HT1080 (cell line): ENCODE measurements around the gene LILRA6. TPM values are rescaled to one million over a fixed set of nuclear protein-coding genes. Genes with fewer than 3 reads are reported as not detected.
"Not testable (repeated sequence)": the region's sequence is repeated elsewhere in the genome, so short reads cannot be mapped to it uniquely, and the experiment has no call there.

Experiments
- DNase-seq: peaks from one replicate; pipeline ENCODE4 v3.0.0-alpha.2; 2015; ENCODE audit warnings: low read depth
- total RNA-seq: library from RNA; depleted of rRNA; stranded (reverse); fragments of >200 nt; shearing (Covaris generic); gene quantifications from 2 replicates; pipeline ENCODE4 v1.2.3, GENCODE V29; 2014

The LILRA6 gene
- total RNA-seq, 1 experiment from 2014 or later: not detected

DNA sequence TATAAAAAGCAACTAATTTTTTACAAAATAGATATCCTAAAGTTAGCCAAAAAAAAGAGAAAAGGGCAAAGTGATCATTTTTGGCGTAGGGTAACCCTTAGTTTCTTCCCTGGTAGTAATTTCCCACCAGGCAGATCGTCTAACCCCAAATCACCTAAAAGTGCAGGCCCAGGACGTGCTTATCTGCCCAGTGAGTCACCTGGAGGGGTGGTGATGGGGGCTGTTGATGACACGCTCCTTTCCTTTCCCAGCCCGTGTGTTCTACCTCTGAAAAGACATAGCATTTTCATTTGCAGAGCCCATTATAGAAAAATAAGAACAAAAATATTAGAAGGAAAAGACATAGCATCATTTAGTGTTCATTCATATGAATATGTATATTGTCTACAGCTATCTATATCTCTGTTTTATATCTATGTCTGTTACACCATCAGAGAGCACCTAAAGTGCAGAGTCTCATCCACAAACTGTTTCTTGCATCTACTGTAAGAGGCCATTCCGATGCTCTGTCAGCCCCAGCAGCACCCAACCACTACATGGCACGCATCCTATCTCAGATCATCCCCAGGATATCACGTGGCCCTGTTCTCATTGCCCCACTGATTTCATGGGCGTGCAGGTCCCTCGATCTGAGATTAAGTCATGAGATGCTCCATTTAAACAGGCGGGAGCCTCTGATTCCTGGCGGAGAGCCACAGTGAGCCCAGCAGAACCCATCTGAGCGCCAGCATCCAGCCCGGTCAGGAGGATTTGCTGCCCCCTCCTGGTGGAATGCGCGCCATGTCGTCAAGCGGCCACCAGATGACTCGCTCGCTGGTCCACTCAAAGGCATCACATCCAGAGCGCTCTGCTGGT, 11.3 kb downstream of the LILRA6 start:
- peak; percentile 68 for DNase-seq

GRCh38 chr19:54230031-54230430, 12.6 kb downstream of the LILRA6 start:
- no peak for DNase-seq

DNA sequence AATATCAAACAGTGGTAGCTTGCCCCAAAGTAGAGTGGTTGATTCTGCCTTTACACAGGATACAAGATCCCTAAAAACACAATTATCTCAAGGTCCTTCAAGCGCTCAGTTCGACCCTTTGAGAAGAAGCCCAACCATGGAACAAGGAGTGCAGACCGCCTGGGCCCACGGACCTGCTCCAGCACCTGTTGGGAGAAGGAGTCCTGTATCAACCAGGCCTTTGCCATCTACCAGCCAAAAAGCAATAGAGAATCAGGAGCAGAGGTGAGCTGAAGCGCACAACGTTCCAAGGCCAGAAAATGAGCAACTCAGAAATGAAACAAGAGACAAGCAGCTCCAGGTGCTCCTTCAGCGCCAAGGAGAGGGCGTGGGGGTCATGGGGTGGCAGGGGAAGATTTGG, 13.4 kb downstream of the LILRA6 start:
- no peak for DNase-seq

DNA sequence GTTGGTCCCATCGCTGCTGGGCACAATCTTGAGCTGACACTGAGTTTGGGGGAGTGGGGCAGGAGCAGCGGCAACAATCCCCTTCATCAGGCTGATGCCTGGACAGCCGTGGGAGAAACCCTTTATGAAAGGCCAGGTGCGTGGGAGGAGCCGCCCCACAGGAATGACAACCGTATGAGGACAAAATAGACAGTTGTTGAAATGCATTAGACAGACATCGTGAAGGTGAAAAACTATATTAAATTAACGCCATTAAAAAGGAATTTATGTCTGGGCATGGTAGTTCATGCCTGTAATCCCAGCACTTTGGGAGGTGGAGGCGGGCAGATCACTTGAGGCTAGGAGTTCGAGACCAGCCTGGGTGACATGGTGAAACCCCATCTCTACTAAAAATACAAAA, 18.0 kb downstream of the LILRA6 start:
- not testable (repeated sequence) for DNase-seq

- DNase-seq: not testable (repeated sequence)
Measured at GRCh38 chr19:54223937-54224281, 18.7 kb downstream of the LILRA6 start.

DNA sequence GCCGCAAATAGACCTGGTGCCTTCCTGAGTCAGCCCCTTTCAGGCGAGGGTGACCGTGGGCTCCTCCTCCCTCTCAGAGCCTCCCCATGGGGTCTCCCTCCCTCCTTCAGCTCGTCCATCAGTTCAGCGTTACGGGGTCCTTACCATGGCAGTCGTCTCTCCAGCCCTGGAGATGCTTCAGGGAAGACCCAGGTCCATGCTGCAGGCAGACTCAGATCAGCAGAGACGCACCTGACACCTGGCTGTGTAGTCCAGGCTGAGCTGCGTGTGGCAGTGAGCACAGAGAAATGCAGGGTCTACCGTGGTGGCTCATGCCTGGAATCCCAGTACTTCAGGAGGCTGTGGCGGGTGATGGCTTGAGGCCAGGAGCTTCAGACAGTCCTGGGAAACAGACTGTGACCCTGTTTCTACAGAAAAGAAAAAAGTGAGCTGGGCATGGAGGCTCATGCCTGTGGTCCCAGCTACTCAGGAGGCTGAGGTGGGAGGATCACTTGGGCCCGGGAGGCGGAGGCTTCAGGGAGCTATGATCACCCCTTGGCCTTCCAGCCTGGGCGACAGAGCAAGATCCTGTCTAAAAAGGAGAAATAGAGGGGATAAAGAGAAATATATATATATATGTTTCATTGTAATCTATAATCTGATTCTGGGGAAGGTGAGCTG, 19.2 kb downstream of the LILRA6 start:
- DNase-seq: not testable (repeated sequence)

GRCh38 chr19:54222474-54223276, 19.9 kb downstream of the LILRA6 start, which contains the start of gene LILRB3:
TSS of gene LILRB3 (minus strand) at chr19:54223007. CDS start at chr19:54222976, 31 bp downstream.
- not testable (repeated sequence) for DNase-seq

DNA sequence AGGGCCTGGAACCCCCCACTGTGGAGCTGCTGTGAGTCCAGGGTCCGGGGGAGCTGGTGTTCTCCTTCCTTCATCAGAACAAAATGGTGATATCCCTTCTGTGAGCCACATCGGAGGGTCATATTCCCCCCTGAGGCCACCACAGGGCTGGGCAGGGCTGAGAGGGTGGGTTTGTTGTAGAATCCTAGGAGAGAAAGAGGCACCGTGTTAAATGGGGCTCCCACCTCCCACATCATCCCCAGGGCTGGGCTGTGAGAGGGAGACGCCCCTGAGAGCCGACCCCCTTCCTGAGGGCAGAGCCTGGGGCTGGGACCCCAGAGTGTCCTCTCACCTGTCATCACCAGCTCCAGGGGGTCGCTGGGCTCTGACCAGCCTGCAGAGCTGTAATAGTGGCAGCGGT, 20.6 kb downstream of the LILRA6 start:
- not testable (repeated sequence) for DNase-seq

DNA sequence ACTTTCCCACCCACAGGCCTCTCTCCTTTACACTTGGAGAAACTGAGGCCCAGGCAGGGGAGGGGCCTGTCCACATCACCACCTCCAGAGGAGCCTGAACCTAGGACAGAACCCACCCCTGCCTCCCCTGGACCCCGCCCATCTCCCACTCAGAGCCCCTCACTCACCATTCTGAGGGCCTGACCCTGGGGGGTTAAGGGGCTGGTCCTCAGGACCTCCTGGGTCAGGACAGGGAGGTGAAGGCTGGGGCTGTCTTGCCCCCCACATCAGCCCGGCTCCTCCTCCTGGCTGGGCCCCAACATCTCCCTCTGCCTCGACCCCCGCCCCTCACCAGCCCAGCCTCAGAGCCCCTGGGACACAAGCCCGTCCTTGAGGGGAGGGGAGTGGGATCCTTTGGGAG, 22.9 kb downstream of the LILRA6 start:
- not testable (repeated sequence) for DNase-seq

GRCh38 chr19:54218960-54219661, 23.5 kb downstream of the LILRA6 start:
- no peak for DNase-seq

DNA sequence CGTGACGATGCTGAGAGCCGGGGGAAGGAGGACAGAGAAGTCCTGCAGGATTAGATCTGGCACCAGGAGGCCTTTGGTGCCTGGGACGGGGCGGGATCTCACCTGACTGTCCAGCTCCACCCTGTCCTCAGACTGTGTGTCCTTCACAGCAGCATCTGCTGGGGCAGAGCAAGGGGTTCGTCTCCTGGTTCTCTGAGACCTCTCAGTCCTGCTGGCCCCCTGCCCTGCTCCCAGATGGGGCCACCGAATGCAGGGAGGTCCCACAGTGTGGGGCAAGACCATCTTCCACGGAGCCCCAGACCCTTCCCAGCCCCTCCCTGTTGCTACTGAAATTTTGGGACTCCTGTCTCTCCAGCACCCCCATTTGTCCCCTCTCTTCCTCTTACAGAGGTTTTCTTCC, 24.3 kb downstream of the LILRA6 start:
- DNase-seq: no peak

DNA sequence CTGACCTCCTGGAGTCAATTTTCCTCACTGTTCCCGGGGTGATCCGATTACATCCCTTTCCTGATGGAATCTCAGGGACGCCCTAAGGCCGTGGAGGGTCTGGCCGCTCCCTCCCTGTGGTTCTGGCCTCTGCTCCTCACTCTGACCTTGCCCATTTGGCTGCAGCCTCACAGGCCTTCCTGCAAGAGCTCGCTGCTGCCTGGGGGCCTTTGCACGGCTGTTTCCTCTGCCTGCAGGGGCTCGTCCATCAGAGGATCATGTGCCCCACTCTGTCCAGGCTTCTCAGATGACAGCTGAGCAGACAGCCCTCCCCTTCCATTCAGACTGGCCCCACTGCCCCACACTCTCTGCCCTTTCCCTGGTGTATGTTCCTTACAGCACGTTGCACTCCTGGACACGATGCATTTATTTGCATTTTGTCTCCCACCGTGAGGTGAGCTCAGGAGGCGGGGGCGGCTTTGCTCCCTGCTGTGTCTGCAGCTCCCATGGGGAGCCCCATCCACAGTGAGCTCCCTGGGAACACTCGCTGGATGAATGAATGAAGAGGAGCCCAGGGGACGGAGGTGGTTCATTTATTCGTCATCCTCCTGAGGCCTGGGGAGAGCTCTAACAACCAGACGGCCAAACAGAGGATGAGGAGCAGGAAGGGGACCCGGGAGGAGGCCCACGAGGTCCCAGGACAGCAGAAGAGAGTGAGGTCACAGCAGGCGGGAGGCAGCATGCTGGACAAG, 24.9 kb downstream of the LILRA6 start:
- DNase-seq: not testable (repeated sequence)

GRCh38 chr19:54216869-54217268, 25.7 kb downstream of the LILRA6 start:
- no peak for DNase-seq

GRCh38 chr19:54214734-54215133, 27.9 kb downstream of the LILRA6 start:
- DNase-seq: not testable (repeated sequence)

DNA sequence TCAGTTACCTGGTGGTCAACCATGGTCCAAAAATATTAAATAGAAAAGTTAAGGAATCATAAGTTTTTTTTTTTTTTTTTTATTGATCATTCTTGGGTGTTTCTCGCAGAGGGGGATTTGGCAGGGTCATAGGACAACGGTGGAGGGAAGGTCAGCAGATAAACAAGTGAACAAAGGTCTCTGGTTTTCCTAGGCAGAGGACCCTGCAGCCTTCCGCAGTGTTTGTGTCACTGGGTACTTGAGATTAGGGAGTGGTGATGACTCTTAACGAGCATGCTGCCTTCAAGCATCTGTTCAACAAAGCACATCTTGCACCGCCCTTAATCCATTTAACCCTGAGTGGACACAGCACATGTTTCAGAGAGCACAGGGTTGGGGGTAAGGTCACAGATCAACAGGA, 28.4 kb downstream of the LILRA6 start:
- not testable (repeated sequence) for DNase-seq

GRCh38 chr19:54211235-54211634, 31.4 kb downstream of the LILRA6 start:
- DNase-seq: no peak

DNA sequence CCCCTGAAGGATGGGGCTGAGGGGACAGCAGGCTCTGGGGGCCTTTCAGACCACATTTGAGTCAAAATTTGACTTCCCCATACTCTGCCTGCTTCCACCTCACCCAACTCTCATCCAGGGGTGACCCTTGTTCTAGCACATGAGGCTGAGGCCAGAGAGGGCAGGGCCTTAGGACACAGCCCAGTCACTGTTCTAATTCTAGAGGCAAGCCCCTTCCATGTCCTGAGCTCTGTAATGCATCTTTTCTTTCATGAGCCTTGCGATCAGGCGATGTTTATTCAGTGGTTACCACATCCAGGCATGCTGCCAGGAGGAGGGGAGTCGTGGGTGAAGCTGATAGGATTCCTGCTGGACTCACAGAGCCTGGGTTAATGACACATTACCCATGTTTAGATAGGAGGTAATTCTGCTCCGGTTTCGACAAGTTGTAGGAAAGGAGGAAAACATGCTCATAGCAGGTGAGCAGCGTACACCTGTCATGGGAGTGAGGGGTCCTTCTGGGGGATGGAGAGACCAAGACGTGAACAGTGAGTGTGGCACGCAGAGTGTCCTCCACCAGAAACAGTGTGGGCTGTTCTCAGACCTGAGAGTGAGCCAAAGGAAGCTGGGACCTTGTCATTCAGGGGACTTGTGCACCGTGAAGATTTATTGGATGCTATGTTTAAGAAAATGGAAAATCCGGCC, 32.6 kb downstream of the LILRA6 start:
- DNase-seq: peak; percentile 96

DNA sequence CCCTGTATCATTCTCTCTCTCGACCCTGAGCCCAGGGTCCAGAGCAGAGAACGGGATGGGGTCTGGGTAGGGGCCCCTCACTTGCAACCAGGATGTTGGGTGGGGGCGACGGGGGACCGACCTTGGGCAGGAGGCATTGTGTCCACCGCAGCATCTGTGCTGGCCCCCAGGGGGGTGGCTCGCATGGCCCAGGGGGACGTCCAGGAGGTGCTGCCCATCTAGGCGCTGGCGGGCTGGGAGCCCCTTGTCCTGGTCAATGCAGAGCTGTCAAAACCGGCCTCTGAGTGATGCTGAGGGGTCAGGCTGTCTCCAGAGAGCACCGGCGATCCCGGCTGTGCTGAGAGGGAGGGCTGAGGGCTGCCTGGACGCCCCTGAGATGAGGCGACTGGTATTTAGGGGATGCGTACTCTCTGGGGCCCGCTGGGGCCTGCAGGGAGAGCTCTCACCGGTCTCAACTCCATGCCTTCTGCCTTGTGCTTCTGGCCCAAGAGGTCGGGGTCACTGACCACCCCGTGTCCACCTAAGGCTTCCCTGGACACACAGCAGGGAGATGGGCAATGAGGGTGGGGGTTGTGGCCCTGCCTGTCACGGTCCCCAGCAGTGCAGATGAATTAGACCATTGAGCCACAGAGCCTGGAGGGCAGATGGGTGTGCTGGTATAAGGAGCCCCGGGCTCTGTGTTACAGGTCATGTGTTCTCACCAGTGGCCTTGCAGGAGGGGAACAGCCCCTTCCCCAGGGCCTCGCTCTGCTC, 33.4 kb downstream of the LILRA6 start:
- DNase-seq: no peak

DNA sequence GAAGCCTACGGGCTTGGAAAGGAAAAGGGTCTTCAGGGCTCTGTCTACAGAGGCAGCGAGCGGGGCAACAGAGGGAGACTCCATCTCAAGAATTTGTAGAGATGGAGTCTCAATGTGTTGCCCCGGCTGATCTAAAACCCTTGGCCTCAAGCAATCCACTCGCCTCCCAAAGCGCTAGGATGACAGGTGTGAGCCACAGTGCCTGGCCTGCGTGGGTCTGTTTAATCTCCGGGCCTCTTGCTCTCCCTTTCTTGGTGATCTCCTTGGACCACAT, 33.9 kb downstream of the LILRA6 start:
- peak; percentile 43 for DNase-seq
